DND-41 (cell line): ENCODE data around the gene ARHGEF12.

ENCODE experiments used
- CTCF ChIP-seq: IDR thresholded peaks from 2 replicates; pipeline ENCODE4 v1.5.1; 2012; ENCODE audit warnings: borderline replicate concordance, low read length, moderate library complexity, mild to moderate bottlenecking; ENCODE audit not compliant: poor library complexity, severe bottlenecking; ENCODE audit errors: extremely low read depth
- EZH2 ChIP-seq: IDR thresholded peaks from 3 replicates; pipeline ENCODE4 v1.6.1; 2012; ENCODE audit warnings: borderline replicate concordance, low read depth, mild to moderate bottlenecking, moderate library complexity, low read length, inconsistent platforms; ENCODE audit not compliant: severe bottlenecking

GRCh38 chr11:120446802-120447201 lies 110.6 kb downstream of the ARHGEF12 start:
- no peak for TF ChIP-seq CTCF
- TF ChIP-seq EZH2: no peak
